Ascending aorta (tissue), 2 donors: ENCODE data around the gene TBCC. TPM values are rescaled to one million over a fixed set of nuclear protein-coding genes. Genes with fewer than 3 reads are reported as not detected.
A peak's percentile ranks its signal among the peaks of the same experiment; 100 is the strongest.

Experiments used
- DNase-seq, 2 donors: peaks; one replicate each; pipeline ENCODE4 v3.0.0-alpha.2; 2019; ENCODE audit warnings: low spot score in 2 of 2
- H3K27ac ChIP-seq, 2 donors: fragments of 200-600 bp; sonication (generic); one replicate each; pipeline ENCODE4 v1.5.1; 2016 to 2017; ENCODE audit warnings: mild to moderate bottlenecking in 1 of 2
- H3K27me3 ChIP-seq: fragments of 200-600 bp; sonication (generic); one replicate; pipeline ENCODE4 v1.5.1; 2017
- H3K36me3 ChIP-seq, 2 donors: fragments of 200-600 bp; sonication (generic); one replicate each; pipeline ENCODE4 v1.5.1; 2016
- H3K4me1 ChIP-seq, 2 donors: fragments of 200-600 bp; sonication (generic); one replicate each; pipeline ENCODE4 v1.5.1; 2016 to 2017; ENCODE audit warnings: mild to moderate bottlenecking in 1 of 2
- H3K4me3 ChIP-seq, 2 donors: fragments of 200-600 bp; sonication (generic); one replicate each; pipeline ENCODE4 v1.5.1; 2016 to 2017; ENCODE audit warnings: mild to moderate bottlenecking in 1 of 2
- H3K9me3 ChIP-seq, 2 donors: fragments of 200-600 bp; sonication (generic); one replicate each; pipeline ENCODE4 v1.5.1; 2016
- CTCF ChIP-seq, 3 experiments: fragments of 200-600 bp in 2 of 3; fragments of 450-650 bp in 1 of 3; sonication (generic) in 2 of 3; IDR thresholded peaks; one replicate each; pipeline ENCODE4 v1.5.1; 2016 to 2019; ENCODE audit warnings: antibody characterized with exemption in 3 of 3, mild to moderate bottlenecking in 1 of 3, moderate library complexity in 1 of 3
- intact Hi-C: fragments of 100-400 bp; cut with DNase I; formaldehyde crosslinking; loops from one replicate; pipeline ENCODE4 v1.15.1; 2023
- total RNA-seq: library from RNA; depleted of rRNA; stranded (reverse); fragments of >200 nt; gene quantifications from one replicate; pipeline ENCODE4 v1.1.0, GENCODE V29; 2016

The TBCC gene
- total RNA-seq, result 50.8 TPM

GRCh38 chr6:42745640-42746462 lies at the start of gene TBCC:
Gene TBCC, minus strand, starts transcription at chr6:42746103. Its CDS starts 30 bp downstream, at chr6:42746073.
- H3K4me3 ChIP-seq, result peak within 1 kb of the TSS; percentile 83 to 90
- H3K9me3 ChIP-seq, result no peaks in the 10 kb centered on the region
- no peak for TF ChIP-seq CTCF (IDR thresholded peaks at IDR 0.05)
- H3K36me3 ChIP-seq, result no peaks in the 10 kb centered on the region
- H3K27me3 ChIP-seq, result no peaks in the 10 kb centered on the region
- intact Hi-C loops, result loop anchor here (1.0 to 10.0 kb wide), 7 partner anchors 19 to 769 kb away; partner anchors contain the start of genes BICRAL, LRRC73, POLR1C and YIPF3
- H3K27ac ChIP-seq, result peak within 1 kb of the TSS; percentile 88 to 93
- H3K4me1 ChIP-seq, result peaks cover 10 to 20% of the 10 kb centered on the region in 2 donors
- DNase-seq, result peak; percentile 94 to 99

GRCh38 chr6:42795651-42796050 lies 49.7 kb upstream of the TBCC start:
- Histone ChIP-seq H3K4me1 (peaks cover 0 to 23% of the 10 kb centered on the region in 2 donors), H3K9me3 (no peaks in the 10 kb centered on the region), H3K4me3 (no peak overlapping the region), H3K27ac (no peak overlapping the region), H3K36me3 (peaks cover 0 to 5% of the 10 kb centered on the region in 2 donors), H3K27me3 (no peaks in the 10 kb centered on the region)
- no peak for DNase-seq
- intact Hi-C loops, result no loop called here
- no peak for TF ChIP-seq CTCF (IDR thresholded peaks at IDR 0.05)

DNA sequence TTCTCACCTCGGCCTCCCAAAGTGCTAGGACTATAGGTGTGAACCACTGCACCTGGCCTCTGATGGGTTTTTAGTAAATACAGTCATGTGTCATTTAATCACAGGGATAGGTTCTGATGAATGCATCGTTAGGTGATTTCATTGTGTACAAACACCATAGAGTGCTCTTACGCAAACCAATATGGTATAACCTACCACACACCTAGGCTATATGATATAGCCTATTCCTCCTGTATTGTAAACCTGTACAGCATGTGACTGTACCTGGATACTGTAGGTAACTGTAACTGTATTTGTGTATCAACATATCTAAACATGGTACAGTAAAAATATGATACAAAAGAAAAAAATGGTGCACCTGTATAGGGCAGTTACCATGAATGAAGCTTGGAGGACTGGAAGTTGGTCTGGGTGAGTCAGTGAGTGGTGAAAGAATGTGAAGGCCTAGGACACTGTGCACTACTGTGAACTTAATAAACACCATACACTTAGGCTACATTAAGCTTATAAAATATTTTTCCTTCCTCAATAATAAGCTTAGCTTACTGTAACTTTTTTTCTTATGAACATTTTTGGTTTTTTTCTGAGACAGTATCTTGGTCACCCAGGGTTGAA lies 45.9 kb upstream of the TBCC start:
- Histone ChIP-seq H3K4me3 (no peak overlapping the region), H3K36me3 (peaks cover 0 to 5% of the 10 kb centered on the region in 2 donors), H3K9me3 (no peaks in the 10 kb centered on the region), H3K27me3 (no peaks in the 10 kb centered on the region), H3K27ac (peak overlapping the region; percentile 48 to 57), H3K4me1 (peaks cover 0 to 48% of the 10 kb centered on the region in 2 donors)
- no peak for TF ChIP-seq CTCF (IDR thresholded peaks at IDR 0.05)
- DNase-seq, result no peak
- intact Hi-C loops, result no loop called here

DNA sequence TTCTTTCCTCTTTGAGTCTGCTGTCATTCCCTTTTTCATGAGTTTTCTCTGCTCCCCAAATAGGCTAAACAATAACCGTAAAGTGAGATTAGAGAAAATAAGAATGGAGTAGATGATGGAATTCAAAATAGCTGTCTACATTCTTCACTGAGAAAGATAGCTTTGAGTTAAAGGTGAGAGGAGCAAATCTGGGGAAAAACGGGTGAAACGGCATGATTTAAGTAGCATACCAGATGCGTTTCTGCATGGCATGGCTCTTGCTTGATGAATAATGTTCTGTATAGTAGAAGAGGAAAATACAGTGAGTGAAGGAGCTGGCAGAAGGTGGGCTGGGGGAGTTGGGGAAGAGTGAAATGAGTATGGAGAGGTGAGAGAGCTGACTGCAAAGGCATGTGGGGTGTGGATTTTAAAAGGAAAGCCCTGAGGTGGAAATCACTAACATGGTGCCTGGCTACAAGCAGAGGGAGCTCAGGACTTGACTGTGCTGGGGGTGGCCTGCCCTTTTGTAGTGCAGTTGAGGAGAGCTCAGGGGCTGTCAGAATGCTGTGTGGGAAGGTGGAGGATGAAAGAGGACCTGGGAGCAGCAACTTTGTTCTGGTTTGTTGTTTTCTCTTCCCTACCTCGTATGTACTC lies 44.8 kb upstream of the TBCC start:
- peaks cover 0 to 5% of the 10 kb centered on the region in 2 donors for H3K36me3 ChIP-seq
- peak overlapping the region; percentile 42 to 57 for H3K27ac ChIP-seq
- H3K9me3 ChIP-seq, result no peaks in the 10 kb centered on the region
- H3K4me1 ChIP-seq, result peaks cover 3 to 58% of the 10 kb centered on the region in 2 donors
- TF ChIP-seq CTCF (IDR thresholded peaks at IDR 0.05), result no peak
- no peak for DNase-seq
- intact Hi-C loops, result no loop called here
- H3K27me3 ChIP-seq, result no peaks in the 10 kb centered on the region
- peak overlapping the region in 1 of 2 donors; percentile 31 for H3K4me3 ChIP-seq

DNA sequence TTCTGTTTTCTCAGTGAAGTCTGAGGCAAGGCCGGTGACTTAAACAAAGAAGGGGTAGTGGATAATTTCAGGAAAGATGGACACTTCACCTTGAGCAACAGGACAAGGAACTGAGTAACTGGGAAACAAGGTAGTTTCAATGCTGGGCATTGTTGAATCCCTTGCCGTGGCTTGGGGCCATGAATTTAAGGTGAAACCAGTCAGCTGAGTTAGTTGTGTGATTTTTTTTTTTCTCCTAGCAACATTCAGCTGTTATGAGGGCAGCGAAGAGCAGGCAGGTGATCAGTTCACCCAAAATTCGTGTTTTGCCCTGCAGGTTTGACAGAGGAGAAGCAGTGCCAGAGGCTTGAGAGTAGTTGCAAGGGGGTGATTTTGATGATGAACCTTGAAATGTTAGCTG lies 42.8 kb upstream of the TBCC start:
- peak overlapping the region; percentile 1 to 57 for H3K27ac ChIP-seq
- intact Hi-C loops, result no loop called here
- no peaks in the 10 kb centered on the region for H3K27me3 ChIP-seq
- no peak for TF ChIP-seq CTCF (IDR thresholded peaks at IDR 0.05)
- no peak for DNase-seq
- H3K4me3 ChIP-seq, result no peak overlapping the region
- H3K4me1 ChIP-seq, result peaks cover 4 to 64% of the 10 kb centered on the region in 2 donors
- no peaks in the 10 kb centered on the region for H3K36me3 ChIP-seq
- H3K9me3 ChIP-seq, result no peaks in the 10 kb centered on the region
